Type B pancreatic cell (in vitro differentiated cells): ENCODE measurements around the gene MCUB. TPM values are rescaled to one million over a fixed set of nuclear protein-coding genes. Genes with fewer than 3 reads are reported as not detected.
A peak's percentile ranks its signal among the peaks of the same experiment; 100 is the strongest.

Source experiments
- DNase-seq: peaks from one replicate; pipeline ENCODE4 v3.0.0; 2021; ENCODE audit warnings: mixed read lengths; ENCODE audit not compliant: unreplicated experiment; ENCODE audit errors: extremely low spot score
- H3K27ac Mint-ChIP-seq: 2 replicates; pipeline ENCODE4 v1.8.0; 2021; ENCODE audit warnings: mild to moderate bottlenecking, mixed read lengths
- H3K27me3 Mint-ChIP-seq: 2 replicates; pipeline ENCODE4 v1.8.0; 2021; ENCODE audit warnings: mixed read lengths
- H3K36me3 Mint-ChIP-seq: 2 replicates; pipeline ENCODE4 v1.8.0; 2021; ENCODE audit warnings: mixed read lengths
- H3K4me1 Mint-ChIP-seq: one replicate; pipeline ENCODE4 v1.8.0; 2021; ENCODE audit warnings: mixed read lengths; ENCODE audit not compliant: unreplicated experiment
- H3K4me3 Mint-ChIP-seq: 2 replicates; pipeline ENCODE4 v1.8.0; 2021; ENCODE audit warnings: mild to moderate bottlenecking, mixed read lengths
- H3K9me3 Mint-ChIP-seq: 2 replicates; pipeline ENCODE4 v1.8.0; 2021; ENCODE audit warnings: mixed read lengths
- CTCF ChIP-seq: fragments of 200-600 bp; sonication (generic); conservative IDR thresholded peaks from 2 replicates; pipeline ENCODE4 v1.5.0; 2021; ENCODE audit warnings: antibody characterized with exemption, mild to moderate bottlenecking
- total RNA-seq: library from RNA; stranded (reverse); gene quantifications from 2 replicates; pipeline ENCODE4 v1.2.1, GENCODE V29; 2021; ENCODE audit warnings: low replicate concordance

Gene MCUB
- total RNA-seq, 1 donor from 2014 or later, result 10.1 TPM

DNA sequence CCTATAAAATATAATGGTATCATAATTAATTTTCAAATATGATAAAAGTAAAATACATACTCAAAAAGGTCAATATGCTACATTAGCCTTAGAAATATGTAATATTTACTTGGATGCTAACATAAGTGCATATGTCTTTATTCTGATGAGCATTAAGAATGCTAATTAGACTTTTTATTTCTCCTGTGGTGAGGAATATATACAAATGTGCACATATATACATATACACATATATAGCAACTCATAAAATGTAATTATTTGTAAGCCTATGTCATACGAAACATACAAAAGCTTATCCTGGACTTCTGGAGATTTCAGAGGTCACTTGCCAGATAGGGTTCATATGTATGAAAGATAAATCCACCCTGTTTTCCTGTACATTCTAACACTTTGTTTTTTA is 158.7 kb downstream of the MCUB start:
- H3K4me3 Mint-ChIP-seq, result no peak overlapping the region
- no peak for TF ChIP-seq CTCF
- peaks cover 25% of the 10 kb centered on the region for H3K36me3 Mint-ChIP-seq
- no peaks in the 10 kb centered on the region for H3K9me3 Mint-ChIP-seq
- no peak overlapping the region for H3K27ac Mint-ChIP-seq
- no peak for DNase-seq
- no peaks in the 10 kb centered on the region for H3K4me1 Mint-ChIP-seq
- H3K27me3 Mint-ChIP-seq, result no peaks in the 10 kb centered on the region

DNA sequence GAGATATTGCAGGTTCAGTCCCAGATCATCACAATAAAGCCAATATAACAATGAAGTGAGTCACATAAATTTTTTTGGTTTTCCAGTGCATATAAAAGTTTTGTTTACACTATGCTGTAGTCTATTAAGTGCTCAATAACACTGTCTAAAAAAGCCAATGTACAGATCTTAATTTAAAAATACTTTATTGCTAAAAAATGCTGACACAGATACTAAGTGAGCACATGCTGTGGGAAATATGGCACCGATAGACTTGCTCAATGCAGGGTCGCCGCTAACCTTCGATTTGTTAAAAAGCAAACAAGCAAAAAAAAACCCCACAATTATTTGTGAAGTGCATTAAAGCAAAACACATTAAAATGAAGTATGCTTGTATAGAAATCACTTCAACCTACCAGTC is 159.6 kb downstream of the MCUB start:
- Mint-ChIP-seq H3K4me3 (no peak overlapping the region), H3K4me1 (no peaks in the 10 kb centered on the region), H3K36me3 (peaks cover 29% of the 10 kb centered on the region), H3K27me3 (no peaks in the 10 kb centered on the region), H3K27ac (no peak overlapping the region), H3K9me3 (no peaks in the 10 kb centered on the region)
- no peak for TF ChIP-seq CTCF
- DNase-seq, result no peak

GRCh38 chr4:109721033-109721432 is 161.0 kb downstream of the MCUB start:
- Mint-ChIP-seq H3K36me3 (peaks cover 30% of the 10 kb centered on the region), H3K4me1 (peaks cover 3% of the 10 kb centered on the region), H3K4me3 (no peak overlapping the region), H3K27ac (no peak overlapping the region), H3K9me3 (no peaks in the 10 kb centered on the region), H3K27me3 (no peaks in the 10 kb centered on the region)
- no peak for DNase-seq
- no peak for TF ChIP-seq CTCF

DNA sequence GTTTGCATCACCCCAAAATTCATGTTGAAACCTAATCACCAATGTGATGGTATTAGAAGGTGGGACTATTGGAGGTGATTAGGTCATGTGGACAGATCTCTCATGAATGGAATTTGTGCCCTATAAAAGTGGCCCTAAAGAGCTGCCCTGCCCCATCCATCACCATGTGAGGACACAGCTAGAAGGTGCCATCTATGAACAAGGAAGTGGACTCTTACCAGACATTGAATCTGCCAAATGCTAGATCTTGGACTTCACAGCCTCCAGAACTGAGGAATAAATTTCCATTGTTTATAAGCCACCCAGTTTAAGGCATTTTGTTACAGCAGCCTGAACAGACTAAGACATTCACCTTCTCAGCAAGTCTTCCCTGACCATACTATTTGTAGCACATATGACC is 162.3 kb downstream of the MCUB start:
- TF ChIP-seq CTCF, result no peak
- Mint-ChIP-seq H3K4me3 (no peak overlapping the region), H3K36me3 (peaks cover 23% of the 10 kb centered on the region), H3K27ac (no peak overlapping the region), H3K9me3 (no peaks in the 10 kb centered on the region), H3K4me1 (peaks cover 8% of the 10 kb centered on the region), H3K27me3 (no peaks in the 10 kb centered on the region)
- no peak for DNase-seq

GRCh38 chr4:109723110-109723509 is 163.1 kb downstream of the MCUB start:
- no peaks in the 10 kb centered on the region for H3K27me3 Mint-ChIP-seq
- no peaks in the 10 kb centered on the region for H3K9me3 Mint-ChIP-seq
- DNase-seq, result no peak
- no peak overlapping the region for H3K4me3 Mint-ChIP-seq
- no peak overlapping the region for H3K27ac Mint-ChIP-seq
- H3K36me3 Mint-ChIP-seq, result peaks cover 26% of the 10 kb centered on the region
- H3K4me1 Mint-ChIP-seq, result peaks cover 13% of the 10 kb centered on the region
- TF ChIP-seq CTCF, result no peak

- H3K36me3 Mint-ChIP-seq, result peaks cover 17% of the 10 kb centered on the region
- TF ChIP-seq CTCF, result no peak
Observed at GRCh38 chr4:109728385-109728784, 168.3 kb downstream of the MCUB start.

More at GRCh38 chr4:109728385-109728784, 168.3 kb downstream of the MCUB start:
- Mint-ChIP-seq H3K27ac (peak overlapping the region; percentile 74), H3K4me3 (peak overlapping the region; percentile 95), H3K4me1 (peaks cover 19% of the 10 kb centered on the region), H3K27me3 (no peaks in the 10 kb centered on the region), H3K9me3 (no peaks in the 10 kb centered on the region)
- DNase-seq, result no peak
